Activated T-cell treated with anti-CD3 and anti-CD28 coated beads, Interleukin-2, amount 50 U/mL, for 4 hours (primary cell): ENCODE measurements around the gene B3GAT2. TPM values are rescaled to one million over a fixed set of nuclear protein-coding genes. Genes with fewer than 3 reads are reported as not detected.
"Not testable (repeated sequence)": the region's sequence is repeated elsewhere in the genome, so short reads cannot be mapped to it uniquely, and the experiment has no call there.

Source experiments
- ATAC-seq, 2 donors: fragments of 200-7000 bp; cut with Tn5 transposase; one replicate each; pipeline ENCODE4 v1.10.0; 2021
- DNase-seq: peaks from one replicate; pipeline ENCODE4 v3.0.0-alpha.2; 2020
- H3K27me3 Mint-ChIP-seq: one replicate; pipeline ENCODE4 v1.8.0; 2021; ENCODE audit warnings: low read depth, mixed read lengths
- H3K36me3 Mint-ChIP-seq: one replicate; pipeline ENCODE4 v1.8.0; 2022; ENCODE audit warnings: mixed read lengths; ENCODE audit not compliant: insufficient read depth
- H3K4me1 Mint-ChIP-seq: one replicate; pipeline ENCODE4 v1.8.0; 2021; ENCODE audit warnings: low read depth, mixed read lengths
- H3K4me3 Mint-ChIP-seq: one replicate; pipeline ENCODE4 v1.8.0; 2021; ENCODE audit warnings: mild to moderate bottlenecking, moderate library complexity, mixed read lengths
- H3K9me3 Mint-ChIP-seq: one replicate; pipeline ENCODE4 v1.8.0; 2021; ENCODE audit warnings: mixed read lengths
- total RNA-seq, 3 donors: library from RNA; stranded (reverse); gene quantifications; one replicate each; pipeline ENCODE4 v1.2.1, GENCODE V29; 2021

B3GAT2 gene
- total RNA-seq, 3 donors from 2014 or later = 0.05 to 0.13 (median 0.08) TPM

- H3K27me3 Mint-ChIP-seq = peaks cover 41% of the 10 kb centered on the region
Observed at GRCh38 chr6:70954176-70954575, 2.7 kb downstream of the B3GAT2 start.

GRCh38 chr6:70952608-70953165, 4.2 kb downstream of the B3GAT2 start:
- H3K36me3 Mint-ChIP-seq = no peaks in the 10 kb centered on the region
- ATAC-seq (no peak), DNase-seq (no peak)
- no peak overlapping the region for H3K4me3 Mint-ChIP-seq
- peaks cover 9% of the 10 kb centered on the region for H3K4me1 Mint-ChIP-seq
- H3K27me3 Mint-ChIP-seq = peaks cover 35% of the 10 kb centered on the region
- H3K9me3 Mint-ChIP-seq = no peaks in the 10 kb centered on the region

More at GRCh38 chr6:70954176-70954575, 2.7 kb downstream of the B3GAT2 start:
- DNase-seq = no peak
- H3K4me1 Mint-ChIP-seq = peaks cover 10% of the 10 kb centered on the region
- H3K9me3 Mint-ChIP-seq = no peaks in the 10 kb centered on the region
- no peaks in the 10 kb centered on the region for H3K36me3 Mint-ChIP-seq
- ATAC-seq = no peak
- no peak overlapping the region for H3K4me3 Mint-ChIP-seq

- H3K4me1 Mint-ChIP-seq, H3K27me3 Mint-ChIP-seq, H3K36me3 Mint-ChIP-seq, ATAC-seq, H3K4me3 Mint-ChIP-seq, H3K9me3 Mint-ChIP-seq, DNase-seq: not testable (repeated sequence)
Observed at GRCh38 chr6:70944321-70944720, 12.5 kb downstream of the B3GAT2 start.

GRCh38 chr6:70933853-70934252, 23.0 kb downstream of the B3GAT2 start:
- ATAC-seq = no peak
- DNase-seq = no peak
- Mint-ChIP-seq H3K4me1 (no peaks in the 10 kb centered on the region), H3K4me3 (no peak overlapping the region), H3K9me3 (no peaks in the 10 kb centered on the region), H3K27me3 (peaks cover 8% of the 10 kb centered on the region), H3K36me3 (peaks cover 3% of the 10 kb centered on the region)

- DNase-seq = no peak
- H3K9me3 Mint-ChIP-seq = no peaks in the 10 kb centered on the region
- no peaks in the 10 kb centered on the region for H3K36me3 Mint-ChIP-seq
- no peaks in the 10 kb centered on the region for H3K4me1 Mint-ChIP-seq
- ATAC-seq = no peak
- H3K27me3 Mint-ChIP-seq = peaks cover 8% of the 10 kb centered on the region
- no peak overlapping the region for H3K4me3 Mint-ChIP-seq
Observed at GRCh38 chr6:70905742-70906141, 51.1 kb downstream of the B3GAT2 start.

- no peak for ATAC-seq
- Mint-ChIP-seq H3K4me3 (no peak overlapping the region), H3K9me3 (no peaks in the 10 kb centered on the region), H3K36me3 (no peaks in the 10 kb centered on the region), H3K4me1 (no peaks in the 10 kb centered on the region), H3K27me3 (peaks cover 9% of the 10 kb centered on the region)
- DNase-seq = no peak
Observed at GRCh38 chr6:70903665-70904452, 53.0 kb downstream of the B3GAT2 start.

GRCh38 chr6:70901324-70901723, 55.5 kb downstream of the B3GAT2 start:
- no peaks in the 10 kb centered on the region for H3K9me3 Mint-ChIP-seq
- ATAC-seq = no peak

GRCh38 chr6:70900047-70900446, 56.8 kb downstream of the B3GAT2 start:
- Mint-ChIP-seq H3K9me3 (no peaks in the 10 kb centered on the region), H3K36me3 (no peaks in the 10 kb centered on the region), H3K4me3 (no peak overlapping the region), H3K4me1 (no peaks in the 10 kb centered on the region), H3K27me3 (peaks cover 9% of the 10 kb centered on the region)
- DNase-seq (no peak), ATAC-seq (no peak)

More at GRCh38 chr6:70901324-70901723, 55.5 kb downstream of the B3GAT2 start:
- Mint-ChIP-seq H3K4me1 (no peaks in the 10 kb centered on the region), H3K27me3 (peaks cover 9% of the 10 kb centered on the region), H3K4me3 (no peak overlapping the region), H3K36me3 (no peaks in the 10 kb centered on the region)
- no peak for DNase-seq

- Mint-ChIP-seq H3K36me3 (no peaks in the 10 kb centered on the region), H3K4me3 (no peak overlapping the region), H3K4me1 (no peaks in the 10 kb centered on the region), H3K27me3 (peaks cover 11% of the 10 kb centered on the region), H3K9me3 (no peaks in the 10 kb centered on the region)
- DNase-seq (no peak), ATAC-seq (no peak)
Observed at GRCh38 chr6:70894001-70894400, 62.9 kb downstream of the B3GAT2 start.

- H3K4me1 Mint-ChIP-seq = no peaks in the 10 kb centered on the region
- H3K27me3 Mint-ChIP-seq = peaks cover 13% of the 10 kb centered on the region
- DNase-seq (no peak), ATAC-seq (no peak)
- no peak overlapping the region for H3K4me3 Mint-ChIP-seq
- H3K9me3 Mint-ChIP-seq = no peaks in the 10 kb centered on the region
- no peaks in the 10 kb centered on the region for H3K36me3 Mint-ChIP-seq
Observed at GRCh38 chr6:70889270-70889669, 67.6 kb downstream of the B3GAT2 start.

GRCh38 chr6:70886661-70887060, 70.2 kb downstream of the B3GAT2 start:
- no peaks in the 10 kb centered on the region for H3K9me3 Mint-ChIP-seq
- DNase-seq = no peak
- ATAC-seq = no peak
- no peak overlapping the region for H3K4me3 Mint-ChIP-seq
- no peaks in the 10 kb centered on the region for H3K4me1 Mint-ChIP-seq
- peaks cover 9% of the 10 kb centered on the region for H3K27me3 Mint-ChIP-seq
- H3K36me3 Mint-ChIP-seq = no peaks in the 10 kb centered on the region

GRCh38 chr6:70886071-70886470, 70.8 kb downstream of the B3GAT2 start:
- Mint-ChIP-seq H3K4me3 (no peak overlapping the region), H3K36me3 (no peaks in the 10 kb centered on the region), H3K9me3 (no peaks in the 10 kb centered on the region), H3K4me1 (no peaks in the 10 kb centered on the region), H3K27me3 (peaks cover 9% of the 10 kb centered on the region)
- DNase-seq (no peak), ATAC-seq (no peak)

- peak; percentile 40 for DNase-seq
- H3K9me3 Mint-ChIP-seq = no peaks in the 10 kb centered on the region
- H3K4me3 Mint-ChIP-seq = no peak overlapping the region
- no peaks in the 10 kb centered on the region for H3K36me3 Mint-ChIP-seq
- H3K27me3 Mint-ChIP-seq = peaks cover 8% of the 10 kb centered on the region
- peak; percentile 79 to 85 for ATAC-seq
- no peaks in the 10 kb centered on the region for H3K4me1 Mint-ChIP-seq
Observed at GRCh38 chr6:70884074-70884983, 72.5 kb downstream of the B3GAT2 start.

- DNase-seq (no peak), ATAC-seq (no peak)
- no peaks in the 10 kb centered on the region for H3K36me3 Mint-ChIP-seq
- H3K9me3 Mint-ChIP-seq = no peaks in the 10 kb centered on the region
- no peak overlapping the region for H3K4me3 Mint-ChIP-seq
- H3K4me1 Mint-ChIP-seq = no peaks in the 10 kb centered on the region
- peaks cover 9% of the 10 kb centered on the region for H3K27me3 Mint-ChIP-seq
Observed at GRCh38 chr6:70879496-70879895, 77.4 kb downstream of the B3GAT2 start.
